ENCODE results near the gene HSDL1.
A peak's percentile ranks its signal among the peaks of the same experiment; 100 is the strongest.

HSDL1 gene

DNA sequence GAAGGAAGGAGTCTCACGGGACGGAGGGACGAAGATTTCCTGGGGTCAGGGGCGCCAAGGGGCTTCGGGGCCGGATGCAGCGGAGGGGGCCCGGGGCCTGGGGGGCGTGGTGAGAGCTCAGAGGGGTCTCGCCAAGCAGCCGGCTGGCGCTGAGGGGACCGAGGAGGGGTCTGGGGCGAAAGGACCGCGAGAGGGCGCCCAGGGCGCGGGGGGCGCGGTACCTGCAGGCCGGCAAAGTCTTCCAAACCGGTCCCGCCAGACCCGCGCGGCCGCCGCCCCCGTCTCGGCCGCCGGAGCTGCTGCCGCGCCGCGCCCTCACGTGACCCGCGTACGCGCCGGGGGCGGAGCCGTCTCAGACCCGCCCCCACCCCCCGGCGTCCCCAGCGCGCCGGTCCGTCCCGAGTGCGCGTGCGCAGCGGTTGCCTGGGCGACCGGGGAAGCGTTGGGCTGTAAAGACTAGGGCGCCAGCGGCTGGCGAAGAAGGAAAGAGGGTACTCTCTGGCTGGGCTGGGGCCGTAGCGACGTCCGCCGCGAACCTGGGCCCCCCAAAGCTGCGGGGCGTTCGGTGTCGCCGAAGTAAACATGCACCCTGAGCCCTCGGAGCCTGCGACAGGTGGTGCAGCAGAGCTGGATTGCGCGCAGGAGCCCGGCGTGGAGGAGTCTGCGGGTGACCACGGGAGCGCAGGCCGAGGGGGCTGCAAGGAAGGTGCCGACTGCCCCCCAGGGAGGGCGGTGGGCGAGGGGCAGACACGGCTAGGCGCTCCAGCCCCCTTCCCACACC is at the start of gene HSDL1, which contains the start of gene DNAAF1:
TSS of gene HSDL1 (minus strand) at position 319 of the 781 bp plus-strand sequence. CDS start 13,856 bp downstream, outside the sequence.
TSS of gene DNAAF1 (plus strand) at position 450 of the 781 bp plus-strand sequence. CDS start at position 583, 133 bp downstream.
- DNase-seq: peak; percentile 98

DNA sequence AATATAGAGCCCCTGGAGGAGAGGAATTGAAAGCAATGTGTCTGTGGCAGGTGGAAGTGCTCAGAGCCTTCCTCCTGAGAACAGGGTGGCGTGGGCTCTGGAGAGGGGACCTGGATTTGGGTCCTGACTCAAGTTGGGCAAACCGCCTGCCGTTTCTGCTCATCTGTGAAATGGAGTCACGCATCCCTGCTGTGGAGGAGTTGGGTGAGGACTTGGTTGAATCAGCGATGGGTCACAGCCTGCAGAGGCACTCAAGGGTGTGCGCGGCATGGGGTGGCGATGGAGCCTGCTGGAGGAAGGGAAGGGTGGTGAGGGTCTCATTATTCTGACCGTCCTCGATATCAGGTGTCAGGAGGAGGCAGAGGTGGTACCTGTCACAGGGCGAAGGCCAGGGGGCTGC is 49.0 kb upstream of the HSDL1 start:
- DNase-seq: no peak

DNA sequence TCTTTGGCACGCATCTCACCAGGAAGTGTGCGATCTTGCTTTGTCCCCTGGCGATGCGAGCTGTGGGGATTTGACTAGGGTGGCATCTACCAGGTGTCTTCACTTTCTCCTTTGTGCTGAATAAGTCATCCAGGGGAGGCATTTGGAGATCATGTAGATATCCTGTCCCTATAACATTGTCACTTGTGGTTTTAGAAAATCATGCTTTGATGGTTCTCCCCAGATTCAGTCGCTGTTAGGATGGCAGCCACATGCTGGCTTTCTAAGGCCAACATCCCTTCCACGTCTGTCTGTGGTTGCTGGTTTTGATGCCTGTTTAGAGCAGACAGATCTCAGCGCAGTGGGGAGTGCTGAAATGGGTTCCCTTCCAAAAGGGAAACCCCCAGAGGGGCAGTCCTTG is 48.5 kb upstream of the HSDL1 start:
- no peak for DNase-seq

DNA sequence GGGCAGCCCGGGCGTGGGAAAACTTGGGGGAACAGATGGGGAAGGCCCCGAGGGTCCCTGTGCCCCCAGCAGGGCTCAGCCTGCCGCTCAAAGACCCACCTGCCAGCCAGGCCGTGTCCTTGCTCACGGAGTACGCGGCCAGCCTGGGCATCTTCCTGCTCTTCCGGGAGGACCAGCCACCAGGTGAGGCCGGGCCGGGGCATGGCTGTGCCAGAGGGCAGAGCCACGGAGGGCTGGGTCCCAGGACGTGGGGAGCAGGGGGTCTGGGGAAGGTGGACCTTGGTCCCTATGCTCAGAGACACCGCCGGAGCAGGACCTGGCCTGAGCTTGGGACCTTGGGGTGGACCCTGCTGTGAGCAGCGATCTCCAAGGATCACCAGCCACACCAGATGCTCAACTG is 46.5 kb upstream of the HSDL1 start:
- no peak for DNase-seq

DNA sequence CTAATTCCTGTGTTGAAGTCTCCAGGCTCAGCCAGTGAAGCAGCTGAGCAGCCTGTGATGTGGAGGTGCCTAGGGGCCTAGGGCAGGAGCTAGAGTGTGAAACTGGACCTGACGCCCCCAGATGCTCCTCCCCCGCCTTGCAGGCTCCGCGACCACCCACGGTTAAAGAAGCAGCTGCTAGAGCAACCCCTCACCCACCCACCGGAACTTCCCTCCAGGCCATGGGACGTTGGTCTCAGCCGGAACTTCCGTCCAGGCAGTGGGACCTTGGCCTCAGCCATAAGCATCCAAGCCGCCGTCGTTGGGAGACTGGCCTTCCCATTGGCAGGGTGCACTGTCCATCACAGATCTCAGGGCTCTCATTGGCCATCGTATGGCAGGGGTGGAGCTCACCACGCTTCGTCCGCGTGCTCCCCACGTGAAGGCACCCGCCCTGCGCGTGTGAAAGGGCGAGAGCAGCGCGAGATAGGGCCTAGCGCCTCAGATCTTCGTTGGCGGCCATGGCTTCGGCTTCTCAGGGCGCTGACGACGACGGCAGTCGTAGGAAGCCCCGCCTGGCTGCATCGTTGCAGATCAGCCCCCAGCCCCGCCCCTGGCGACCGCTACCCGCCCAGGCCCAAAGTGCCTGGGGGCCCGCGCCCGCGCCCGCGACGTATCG is 45.9 kb upstream of the HSDL1 start, which contains the start of gene ADAD2:
TSS of gene ADAD2 (plus strand) at position 427 of the 658 bp plus-strand sequence. CDS start at position 501, 74 bp downstream.
- no peak for DNase-seq

DNA sequence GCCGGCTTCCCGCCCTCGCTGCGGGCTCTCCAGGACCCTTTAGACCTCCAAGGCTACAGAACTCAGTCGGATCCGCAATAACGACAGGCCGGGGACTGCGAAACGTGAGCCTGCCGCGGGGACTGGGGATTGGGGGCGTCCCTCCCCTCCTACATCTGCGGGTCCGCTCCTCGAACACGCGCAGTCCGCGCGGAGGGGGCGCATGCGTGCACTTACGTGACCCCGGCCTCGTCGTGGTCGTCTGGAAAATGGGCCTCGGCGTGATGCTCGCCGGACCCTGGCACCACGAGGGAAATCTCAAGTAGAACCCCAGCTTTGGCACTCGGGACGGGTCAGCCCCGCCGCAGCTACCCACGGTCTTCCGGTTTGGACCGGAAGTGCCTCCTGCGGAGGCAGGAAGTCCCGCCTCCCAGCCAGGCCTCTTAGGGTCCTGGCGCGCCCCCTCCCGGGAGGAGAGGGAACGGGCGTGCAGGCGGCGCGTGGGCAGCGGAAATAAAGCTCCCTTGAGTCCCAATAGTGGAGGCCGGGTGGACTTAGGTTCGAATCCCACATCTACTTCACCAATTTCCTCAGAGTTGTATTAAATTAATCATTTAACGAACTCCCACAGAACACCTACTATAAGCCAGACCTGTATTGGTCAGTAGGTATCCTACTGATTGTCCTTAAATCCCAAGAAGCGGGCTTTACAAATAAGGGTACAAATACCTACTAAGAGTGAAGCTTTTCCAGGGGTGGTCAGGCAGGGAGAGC is 41.9 kb upstream of the HSDL1 start, which contains the start of gene TAF1C:
TSS of gene TAF1C (minus strand) at position 373 of the 753 bp plus-strand sequence. CDS start 2,069 bp downstream, outside the sequence.
- DNase-seq: peak; percentile 93

DNA sequence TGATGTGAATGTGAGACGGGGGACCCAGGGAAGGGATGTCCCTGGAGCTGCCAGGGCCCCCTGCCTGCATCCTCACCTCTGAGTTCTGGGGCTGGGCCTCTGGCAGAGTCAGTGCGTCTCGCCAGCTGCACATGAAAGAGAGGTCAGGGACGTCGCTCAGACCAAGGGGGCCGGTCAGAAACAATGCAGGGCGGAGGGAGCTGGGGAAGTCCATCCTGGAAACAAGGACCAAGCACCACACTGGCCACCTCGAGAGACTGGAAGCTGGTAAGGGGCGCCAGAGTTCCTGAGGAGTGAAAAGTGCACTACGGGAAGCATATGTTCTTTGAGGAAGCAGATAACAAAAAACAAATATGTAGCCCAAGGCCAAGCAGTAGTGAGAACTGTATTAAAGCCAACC is 39.8 kb upstream of the HSDL1 start:
- DNase-seq: no peak

DNA sequence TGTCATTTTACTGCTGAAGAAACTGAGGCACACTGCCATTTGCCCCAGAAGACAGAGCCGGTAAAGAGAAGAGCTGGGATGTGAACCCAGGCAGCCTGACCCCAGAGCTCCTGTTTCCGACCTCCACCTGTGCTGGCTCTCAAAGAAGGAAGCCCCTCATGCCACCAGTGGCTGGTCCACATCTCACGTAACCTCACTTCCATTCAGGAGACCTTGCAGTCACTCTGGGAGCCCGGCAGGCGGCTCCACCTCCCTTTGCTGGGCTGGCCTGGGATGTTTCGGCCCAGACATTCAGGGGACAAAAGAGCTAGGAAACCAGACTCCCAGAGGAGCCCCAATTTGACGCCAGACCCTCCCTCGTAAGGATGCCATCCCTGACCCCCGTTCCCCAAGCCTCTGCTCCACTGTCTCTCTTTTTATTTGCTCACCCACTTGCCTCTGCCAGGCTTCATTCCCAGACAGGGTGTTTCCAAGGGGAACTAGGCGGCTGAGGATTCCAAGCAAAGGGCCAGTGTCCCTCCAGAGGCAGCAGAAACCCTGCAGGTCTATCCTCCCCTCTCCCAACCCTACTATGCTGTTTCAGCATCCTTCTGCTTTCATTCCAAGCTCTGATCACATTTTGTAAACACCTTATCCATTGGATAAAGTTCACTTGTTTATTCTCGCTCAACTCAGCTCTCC is 39.1 kb upstream of the HSDL1 start:
- DNase-seq: no peak

DNA sequence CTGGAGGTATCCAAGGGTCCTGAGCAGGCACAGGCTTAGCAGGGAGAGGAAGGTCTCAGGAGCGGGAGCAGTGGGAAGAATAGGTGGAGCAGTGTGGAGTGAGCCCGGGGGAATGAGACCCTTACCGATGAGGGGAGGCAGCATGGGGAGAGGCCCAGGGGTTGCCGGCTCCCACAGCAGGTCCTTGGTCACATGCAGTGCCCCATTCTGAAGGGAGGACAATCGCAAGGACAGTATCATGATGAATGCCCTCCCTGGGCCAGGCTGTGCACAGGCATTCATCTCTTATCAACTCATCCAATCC is 38.5 kb upstream of the HSDL1 start:
- DNase-seq: no peak

DNA sequence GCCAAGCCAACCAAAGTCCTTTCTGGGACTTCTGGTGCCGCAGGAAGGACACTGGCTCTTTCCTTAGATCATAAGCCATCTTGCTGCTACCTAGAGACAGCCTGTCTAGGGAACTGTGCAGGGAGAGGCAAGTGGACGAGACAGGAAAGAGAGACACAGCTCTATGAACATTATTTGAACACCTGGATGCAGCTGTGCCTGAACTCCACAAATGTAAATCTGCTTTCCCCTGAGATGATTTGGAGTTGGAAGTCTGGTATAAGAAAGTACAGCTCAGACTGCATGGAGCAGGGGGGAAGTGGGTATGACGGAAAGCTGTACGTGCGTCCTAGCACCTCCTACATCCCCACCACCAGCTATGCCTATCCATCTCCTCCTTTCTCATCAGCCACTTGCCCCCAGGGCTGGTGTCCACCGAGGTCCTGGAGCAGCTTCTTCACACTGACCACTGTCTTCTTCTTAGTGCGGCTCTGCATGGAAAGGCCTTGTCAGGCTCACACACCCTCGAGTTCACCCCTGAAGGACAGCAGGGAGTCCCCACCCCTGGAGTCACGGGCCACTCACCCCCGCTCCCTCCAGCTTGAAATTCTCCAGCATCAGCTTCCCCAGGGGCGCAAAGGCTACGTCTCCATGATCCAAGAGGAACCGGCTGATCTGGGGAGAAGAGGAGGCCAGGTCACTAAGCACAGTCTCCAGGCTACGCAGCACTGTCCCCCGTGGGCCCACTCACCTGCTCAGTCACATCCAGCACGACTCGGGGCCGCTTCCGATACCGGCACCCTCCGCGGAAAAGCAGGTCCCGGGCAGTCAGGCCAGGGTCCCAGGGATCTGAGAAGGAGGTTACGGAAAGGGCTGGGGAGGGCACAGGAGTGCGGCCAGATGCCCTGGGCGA is 37.9 kb upstream of the HSDL1 start:
- no peak for DNase-seq

DNA sequence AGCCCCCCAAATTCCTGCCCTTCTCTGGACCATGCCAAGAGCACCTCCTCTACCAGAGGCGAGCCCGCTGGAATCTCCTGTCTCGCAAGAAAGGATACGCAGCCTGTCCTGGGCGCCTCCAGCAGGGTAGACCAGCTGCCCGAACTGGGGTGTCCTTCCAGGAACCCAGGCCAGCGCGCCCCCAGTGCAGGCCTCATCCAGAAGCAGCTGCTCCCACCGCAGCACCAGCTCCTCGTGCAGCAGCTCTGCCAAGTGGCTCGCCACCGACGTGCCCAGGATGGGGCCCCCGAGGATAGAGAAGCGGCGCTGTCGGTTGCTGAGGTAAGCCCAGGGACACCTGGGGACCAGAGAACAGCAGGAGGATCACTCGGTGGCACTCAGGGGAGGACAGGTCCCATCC is 37.1 kb upstream of the HSDL1 start:
- DNase-seq: no peak

DNA sequence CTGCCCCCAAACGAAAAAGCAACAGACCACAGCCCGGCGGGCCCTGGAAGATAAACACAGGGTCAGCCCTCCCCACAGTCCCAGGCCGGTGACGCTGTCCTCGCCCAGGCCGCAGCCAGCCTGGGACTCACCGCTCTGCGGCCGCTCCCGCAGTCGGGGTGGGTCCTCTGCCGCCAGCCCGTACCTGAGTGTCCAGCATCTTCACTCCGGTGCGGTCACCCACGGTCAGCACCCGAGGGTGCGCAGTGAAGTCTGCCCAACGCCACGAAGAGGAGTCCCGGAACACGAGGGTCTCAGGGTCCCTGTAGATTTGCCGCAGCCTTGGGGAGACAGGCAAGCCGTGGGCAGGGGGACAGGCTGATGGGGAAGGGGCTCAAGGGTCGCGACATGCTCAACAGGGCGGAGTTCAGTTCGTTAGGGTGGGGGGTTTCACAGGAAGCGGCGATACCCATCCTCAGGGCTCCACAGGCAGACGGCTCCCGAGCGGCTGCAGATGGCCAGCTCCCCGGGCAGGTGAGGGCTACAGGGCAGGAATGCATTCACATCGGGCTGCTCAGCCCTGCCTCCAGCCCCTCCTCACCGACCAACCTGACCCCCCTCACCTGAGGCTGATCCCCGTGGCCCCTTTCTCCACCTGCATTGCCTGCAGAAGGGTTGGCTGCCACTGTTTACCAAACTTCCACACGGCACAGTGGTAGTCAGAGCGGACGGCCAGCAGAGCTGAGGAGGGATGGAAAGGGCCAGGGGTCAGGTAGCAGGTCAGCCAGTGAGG is 36.4 kb upstream of the HSDL1 start:
- no peak for DNase-seq

DNA sequence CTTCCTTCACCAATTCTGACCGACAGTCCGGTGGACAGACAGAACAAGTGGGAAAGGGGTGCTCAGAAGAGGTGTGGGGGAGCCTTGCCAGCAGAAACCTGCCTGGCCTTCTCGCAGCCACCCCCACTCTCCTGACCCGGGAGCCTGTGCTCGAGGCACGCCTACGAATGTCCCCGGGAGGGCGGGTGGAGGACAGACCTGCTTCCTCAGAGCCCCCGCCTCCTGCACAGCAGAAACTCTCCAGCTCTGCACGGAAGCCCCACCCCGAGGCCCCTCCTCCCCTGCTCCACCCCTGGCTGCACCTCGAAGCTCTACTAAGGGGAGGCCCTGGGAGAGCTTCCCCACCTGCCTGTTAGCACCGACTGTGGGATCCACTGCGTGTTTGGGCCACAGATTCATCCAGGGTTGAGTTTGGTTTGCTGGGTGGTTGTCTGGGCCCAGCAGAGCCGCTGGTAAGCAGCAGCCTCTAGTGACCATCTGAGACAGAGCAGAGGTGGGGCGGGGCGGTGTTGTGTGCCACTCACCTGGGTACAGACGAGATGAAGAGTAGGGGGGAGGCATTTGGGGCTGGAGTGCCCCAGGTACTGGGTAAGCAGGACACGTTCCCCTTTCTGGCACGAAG is 35.7 kb upstream of the HSDL1 start:
- no peak for DNase-seq

DNA sequence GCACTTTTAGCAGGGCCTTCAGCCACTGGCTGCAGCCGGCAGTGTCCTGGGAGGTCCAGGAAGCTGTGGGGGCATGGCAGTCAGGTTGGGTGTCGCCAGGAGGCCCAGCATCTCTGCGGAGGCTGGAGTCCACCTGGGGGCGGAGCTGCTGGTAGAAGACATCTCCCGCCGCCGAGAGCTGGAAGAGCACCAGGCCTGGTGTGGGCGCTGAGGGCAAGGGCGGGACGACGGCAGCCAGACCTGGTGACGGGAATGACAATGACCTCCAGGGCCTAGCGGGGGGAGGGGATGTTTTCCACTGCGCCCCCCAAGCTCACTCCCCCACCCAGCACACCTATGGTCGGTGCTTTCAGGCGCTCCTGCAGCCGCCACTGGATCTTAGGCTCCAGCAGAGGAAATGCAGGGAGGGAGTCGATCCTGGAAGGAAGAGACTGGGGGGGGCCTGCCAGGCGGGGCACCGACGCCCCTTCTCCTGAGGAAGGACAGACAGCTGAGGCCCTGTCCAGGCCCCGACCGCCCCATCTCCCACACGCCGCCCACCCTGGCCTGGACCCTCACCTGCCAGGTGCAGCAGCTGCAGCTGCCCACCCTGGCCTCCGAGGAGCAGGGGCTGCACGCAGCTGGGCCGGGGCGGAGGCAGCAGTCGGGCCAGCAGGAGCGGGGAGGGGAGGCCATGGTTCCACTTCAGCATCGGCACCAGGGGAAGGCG is 34.8 kb upstream of the HSDL1 start:
- no peak for DNase-seq

DNA sequence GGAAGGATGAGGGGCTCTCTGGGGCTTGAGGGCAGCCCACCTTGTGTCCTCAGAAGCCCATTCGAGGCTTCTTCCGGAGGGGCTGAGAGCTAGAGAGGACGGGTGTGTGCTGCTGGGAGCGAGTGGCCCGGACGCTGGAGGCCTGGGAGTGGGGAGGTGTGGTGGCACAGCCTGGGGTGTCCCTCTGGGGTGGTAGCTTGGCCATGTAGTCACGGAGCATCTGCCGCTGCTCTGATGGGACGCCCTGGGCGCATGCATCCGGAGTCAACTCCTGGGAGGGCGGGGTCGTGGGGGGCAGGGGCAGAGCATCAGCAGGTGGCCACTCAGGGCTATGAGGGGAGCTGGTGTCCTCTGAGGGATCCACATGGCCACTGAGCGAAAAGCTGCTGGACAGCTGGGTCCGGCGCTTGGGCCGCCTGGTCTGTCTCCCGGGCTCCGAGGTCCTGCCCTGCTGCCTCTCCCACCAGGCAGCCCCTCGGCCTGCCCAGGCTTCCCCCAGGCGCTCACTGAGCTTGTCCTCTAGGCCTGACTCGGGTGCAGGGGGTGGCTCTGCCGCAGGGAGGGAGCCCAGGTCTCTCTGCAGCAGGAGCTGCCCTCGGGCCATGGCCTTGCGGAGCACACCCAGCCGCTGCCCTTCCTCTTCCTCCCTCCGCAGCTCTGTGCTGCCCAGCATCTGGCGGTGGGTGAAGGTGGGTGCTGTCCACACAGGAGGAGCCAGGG is 34.1 kb upstream of the HSDL1 start:
- DNase-seq: no peak

DNA sequence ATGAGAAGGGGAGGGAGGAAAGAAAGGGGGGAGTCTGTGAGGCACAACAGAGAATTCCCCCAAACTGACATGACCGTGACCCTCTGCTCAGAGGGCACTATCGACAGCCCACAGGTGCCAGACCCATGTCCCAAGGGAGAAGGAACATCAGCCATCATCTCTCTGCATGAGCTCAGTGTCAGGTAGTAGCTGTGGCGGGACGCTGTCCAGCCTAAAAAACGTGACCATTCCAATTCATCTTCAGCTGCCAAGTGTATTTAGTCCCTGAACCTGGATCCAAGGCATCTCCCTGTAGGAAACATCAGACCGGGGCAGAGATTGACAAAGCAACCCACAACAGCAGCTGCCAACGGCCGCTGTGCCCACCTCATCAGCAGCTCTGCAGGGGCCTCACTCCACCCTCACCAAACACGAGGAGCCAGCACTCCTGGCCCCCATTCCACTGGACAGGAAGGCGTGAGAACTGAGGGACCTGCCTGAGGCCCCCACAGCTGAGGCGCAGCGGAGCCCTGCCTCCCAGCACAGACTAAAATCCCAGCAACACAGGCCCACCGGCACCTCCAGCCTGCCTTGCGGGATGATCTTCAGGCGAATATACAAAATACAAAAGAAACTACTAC is 33.3 kb upstream of the HSDL1 start:
- no peak for DNase-seq

DNA sequence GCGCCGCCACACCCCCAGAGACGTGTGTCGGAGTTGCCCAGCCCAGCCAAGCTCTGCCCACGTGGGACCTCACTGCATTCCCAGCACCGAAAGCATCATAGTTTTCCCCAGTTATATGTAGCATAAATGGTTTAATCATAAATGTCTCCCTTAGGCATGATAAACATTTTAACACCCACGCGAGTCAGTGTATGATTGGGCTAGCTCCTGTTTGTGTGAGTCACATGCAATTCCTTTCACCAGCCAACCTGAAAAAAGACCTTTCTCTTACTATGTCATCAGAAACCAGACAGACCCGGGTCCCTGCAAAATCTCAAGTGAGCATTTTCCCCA is 32.7 kb upstream of the HSDL1 start:
- no peak for DNase-seq

DNA sequence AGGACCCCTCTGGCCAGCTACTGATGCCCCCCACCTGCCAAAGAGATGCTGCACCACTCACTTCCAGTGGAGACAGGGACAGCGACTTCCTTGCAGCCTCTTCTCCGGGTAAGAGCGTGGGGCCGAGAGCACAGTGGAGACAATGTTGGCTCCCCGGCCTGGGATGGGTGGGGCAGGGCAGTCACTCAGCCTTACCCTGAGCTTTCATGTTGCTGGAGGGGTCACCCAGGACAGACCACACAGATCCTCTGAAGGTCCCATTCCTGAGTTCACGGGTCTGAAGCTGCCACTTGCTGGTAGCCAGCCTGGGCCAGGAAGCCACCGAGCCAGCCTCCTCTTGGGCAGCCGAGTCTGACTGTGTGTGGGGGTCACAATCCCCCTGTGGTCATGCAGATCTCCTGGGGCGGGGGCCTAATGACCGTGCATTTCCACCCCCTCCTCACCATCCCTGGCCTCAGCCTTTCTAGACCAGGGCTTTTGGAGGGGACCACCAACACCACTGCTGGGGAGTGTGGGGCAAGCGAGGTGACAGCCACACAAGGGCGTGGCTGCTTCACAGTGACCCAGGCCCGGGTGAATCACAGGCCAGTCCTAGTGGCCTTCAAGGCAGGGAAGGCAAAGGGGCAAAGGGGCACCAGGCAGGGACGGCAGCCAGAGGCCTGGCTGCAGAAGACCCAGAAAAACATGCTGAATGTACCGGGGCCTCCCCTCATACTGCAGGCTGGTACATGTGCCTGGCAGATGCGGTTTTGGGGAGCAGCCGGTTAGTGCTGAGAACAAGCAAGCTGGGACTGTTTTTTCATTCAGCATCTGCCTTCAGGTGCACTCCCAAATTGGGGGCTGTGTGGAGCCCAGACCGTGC is 31.4 kb upstream of the HSDL1 start:
- no peak for DNase-seq

Data from activated T-cell treated with anti-CD3 and anti-CD28 coated beads, Interleukin-2, amount 50 U/mL, for 1 hour (primary cell).